GM19025 (cell line): ENCODE results near the gene PHACTR1.

Source experiments
- ATAC-seq: cut with Tn5 transposase; IDR thresholded peaks from one replicate; pipeline ENCODE4 v1.9.1; 2021; ENCODE audit warnings: mild to moderate bottlenecking, low read depth, moderate library complexity; ENCODE audit not compliant: unreplicated experiment

Gene PHACTR1

DNA sequence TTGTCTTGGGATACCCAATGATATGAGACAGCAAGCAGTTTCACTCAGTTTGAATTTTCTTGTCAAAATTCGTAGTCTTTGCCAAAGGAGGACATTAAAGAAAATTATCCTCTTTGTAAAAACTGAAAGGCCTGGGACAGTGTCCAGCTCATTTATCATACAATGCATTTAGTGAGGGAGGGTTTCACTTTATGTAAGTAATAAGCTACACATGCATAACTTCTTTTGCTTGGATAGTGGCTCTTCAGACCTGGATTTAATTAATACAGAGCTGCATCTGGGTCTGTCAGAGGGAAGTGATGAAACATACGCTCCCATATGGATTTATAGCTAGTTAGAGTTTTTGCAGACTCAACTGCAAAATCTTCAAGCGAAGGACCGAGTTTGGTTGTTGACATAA, 175.6 kb downstream of the PHACTR1 start:
- ATAC-seq, result no peak

DNA sequence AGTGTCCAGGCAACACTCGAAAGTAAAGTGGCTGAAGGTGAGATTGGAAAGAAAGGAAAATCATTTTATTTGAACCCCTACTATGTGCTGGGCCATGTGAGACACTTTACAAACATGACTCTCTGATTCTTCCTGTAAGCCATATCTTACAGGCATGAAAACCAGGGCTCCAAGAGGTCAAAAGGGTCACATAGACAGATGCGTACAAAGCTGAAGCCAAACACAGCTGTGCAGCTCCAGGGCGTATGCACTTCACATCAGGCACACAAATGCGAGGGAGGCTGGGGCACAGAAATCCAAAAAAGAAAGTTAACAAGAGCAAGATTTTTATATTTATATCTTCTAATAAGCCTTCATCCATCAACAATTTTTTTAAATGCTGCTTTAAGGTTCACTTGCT, 176.5 kb downstream of the PHACTR1 start:
- ATAC-seq, result no peak

DNA sequence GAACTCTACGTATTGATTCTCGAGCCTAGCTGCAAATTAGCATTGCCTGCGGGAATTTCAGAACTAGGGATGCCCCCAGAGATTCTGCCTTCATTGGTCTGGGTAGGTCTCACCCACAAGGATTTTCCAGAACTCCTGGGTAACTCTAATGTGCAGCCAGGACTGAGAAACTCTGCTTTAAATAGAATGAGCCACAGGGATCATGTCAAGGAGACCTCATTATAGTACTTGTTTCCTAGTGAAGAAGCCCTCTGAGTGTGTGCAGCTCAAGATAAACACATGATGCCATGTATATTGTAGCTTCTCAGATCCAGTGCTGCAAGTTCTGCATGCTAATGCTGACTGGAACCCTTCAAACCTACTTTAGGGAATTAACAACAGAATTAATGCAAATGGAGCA, 179.2 kb downstream of the PHACTR1 start:
- ATAC-seq, result no peak

DNA sequence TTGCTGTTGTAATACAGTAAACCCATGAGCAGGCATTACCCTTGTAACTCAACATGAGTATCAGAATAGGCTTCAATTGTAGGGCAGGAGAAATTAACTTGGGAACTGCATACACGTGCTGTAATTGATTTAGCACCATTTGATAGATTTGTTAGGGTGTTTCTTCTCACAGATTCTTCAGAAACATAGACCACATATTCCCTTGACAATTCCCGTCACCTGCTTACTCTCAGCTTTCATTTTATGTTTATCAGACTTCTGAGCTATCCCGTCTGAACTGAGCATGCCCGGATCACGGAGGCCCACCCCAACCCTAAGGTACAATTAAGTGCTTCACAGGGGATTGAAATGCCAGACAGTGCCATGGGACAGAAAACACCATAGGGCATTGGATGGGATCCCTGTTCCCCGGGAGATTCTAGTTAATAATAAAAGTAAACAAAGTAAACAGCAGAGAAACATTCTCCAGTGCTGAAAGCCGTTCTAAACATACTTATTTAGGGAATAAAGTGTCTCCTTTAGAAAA, 179.7 kb downstream of the PHACTR1 start:
- no peak for ATAC-seq

DNA sequence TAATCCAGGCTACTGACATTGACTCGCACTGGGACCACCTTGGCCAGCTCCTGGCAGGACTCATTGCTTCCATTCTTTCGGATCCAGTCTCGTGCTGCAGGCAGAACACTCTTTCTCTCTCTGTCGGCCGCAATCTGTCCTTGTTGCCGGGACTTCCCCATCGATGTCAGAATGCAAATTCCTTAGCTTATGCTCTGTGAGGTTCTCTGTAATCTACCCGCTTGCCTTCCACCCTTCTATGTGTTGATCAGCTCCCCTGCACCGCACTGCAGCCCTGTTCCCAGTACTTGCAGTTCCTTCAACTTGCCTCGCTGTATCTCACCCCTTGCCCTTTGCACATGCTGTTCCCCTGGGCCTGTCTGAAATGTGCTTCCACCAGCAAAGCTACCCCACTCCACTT, 182.0 kb downstream of the PHACTR1 start:
- no peak for ATAC-seq

DNA sequence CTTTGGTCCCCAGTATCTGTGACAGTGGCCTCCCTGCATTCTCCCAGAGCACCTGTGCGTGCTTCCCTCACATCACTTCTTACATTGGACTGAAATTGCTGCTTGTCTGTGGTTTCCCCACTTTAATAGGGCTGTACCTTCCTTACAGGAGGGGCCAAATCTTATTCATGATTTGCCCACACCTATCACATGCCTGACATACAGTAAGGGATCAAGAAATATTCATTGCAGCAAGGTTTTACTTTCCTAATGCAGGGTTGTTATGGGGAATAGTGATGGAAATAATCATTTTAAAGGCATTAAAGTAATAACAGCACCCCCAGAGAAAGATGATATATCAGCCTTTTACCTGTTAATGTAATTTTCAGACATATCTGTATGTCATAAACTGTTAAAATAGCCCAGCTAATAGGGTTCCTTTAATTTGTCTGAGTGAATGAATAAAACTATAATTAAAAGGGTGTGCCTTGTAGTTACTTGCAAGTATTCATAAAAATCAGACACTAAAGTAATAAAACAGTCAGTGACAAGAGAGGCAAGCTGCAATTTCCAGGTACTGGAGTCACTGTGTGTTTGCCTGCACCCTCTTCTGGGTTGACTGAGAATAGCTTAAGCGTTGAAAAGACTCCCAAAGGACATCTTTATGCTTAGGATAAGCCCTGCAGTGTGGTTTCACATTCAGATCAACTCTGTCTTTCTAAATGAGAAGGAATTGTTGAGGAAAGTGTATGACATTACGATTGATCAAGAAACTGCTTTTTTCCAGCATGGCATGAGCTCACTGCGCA, 182.7 kb downstream of the PHACTR1 start:
- ATAC-seq, result no peak

DNA sequence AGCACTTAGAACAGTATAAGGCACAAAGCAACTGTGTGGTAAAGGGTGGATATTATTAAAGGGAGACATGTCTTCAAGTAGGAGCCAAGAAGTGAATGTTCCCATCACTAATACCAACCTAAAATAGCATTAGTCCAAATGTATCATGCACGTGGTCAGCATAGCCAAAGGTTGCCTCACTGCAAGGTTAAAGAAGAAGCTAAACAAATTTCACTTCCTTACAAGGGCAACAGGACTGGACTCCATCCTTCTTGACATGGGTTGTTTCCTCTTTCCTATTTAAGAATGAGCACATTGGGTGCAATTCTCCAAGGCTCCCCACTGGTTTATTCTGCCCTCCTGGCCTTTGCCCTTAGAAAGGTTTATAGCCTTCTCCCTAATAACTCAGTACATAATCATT, 186.7 kb downstream of the PHACTR1 start:
- no peak for ATAC-seq

DNA sequence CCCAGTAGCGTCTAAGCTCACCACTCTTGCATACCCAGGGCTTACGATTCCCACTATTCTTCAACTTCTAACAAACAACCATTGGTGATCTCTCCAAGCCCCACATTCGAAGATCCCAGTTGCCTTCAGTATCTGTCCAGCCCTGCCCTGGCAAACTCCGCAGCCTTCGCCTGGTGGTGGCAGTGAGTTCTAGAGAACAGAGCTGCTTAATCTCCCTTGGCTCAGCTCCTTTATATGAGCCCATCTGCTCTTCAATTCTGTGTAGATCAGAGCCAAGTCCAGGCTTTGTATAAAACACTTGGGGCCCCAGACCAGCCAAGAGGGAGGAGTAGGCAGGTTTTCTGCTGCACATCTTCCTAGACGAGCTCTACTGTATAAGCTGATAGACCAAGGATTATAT, 193.3 kb downstream of the PHACTR1 start:
- ATAC-seq, result no peak

DNA sequence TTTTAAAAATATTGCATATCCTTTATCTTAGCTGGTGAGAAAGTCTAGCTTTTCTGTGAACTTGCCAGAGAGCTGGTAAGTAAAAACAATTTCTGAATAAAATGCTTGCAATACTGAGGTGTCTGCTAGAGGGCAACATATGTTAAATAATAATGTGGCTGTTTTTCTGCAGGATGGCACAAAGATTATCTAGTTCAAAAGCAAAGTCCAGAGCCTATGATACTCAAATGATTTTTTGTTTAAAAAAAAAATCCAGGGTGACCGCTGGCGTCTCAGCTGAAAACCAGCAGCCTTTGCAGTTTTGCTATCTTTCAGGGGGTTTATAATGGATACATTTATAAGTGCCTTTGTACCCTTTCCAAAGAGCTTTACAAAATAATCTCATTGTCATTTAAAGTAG, 194.9 kb downstream of the PHACTR1 start:
- no peak for ATAC-seq

DNA sequence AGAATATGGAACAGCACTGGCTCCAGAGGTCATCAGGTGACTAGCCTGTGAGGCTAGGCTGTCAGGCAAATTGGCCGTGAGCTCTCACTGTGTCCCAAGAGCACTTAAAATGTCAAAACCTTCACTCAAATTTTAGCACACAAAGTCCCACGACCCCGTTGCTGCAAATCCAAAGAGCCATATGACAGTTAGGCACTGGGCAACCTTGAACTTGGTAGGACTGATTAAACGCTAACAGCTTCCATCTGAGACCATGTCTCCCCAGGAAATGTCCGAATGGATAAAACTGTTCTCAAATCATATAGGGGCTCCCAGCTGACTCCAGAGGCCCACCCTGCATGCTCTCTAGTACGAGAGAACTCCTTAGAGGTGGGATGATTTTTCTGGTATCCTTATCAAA, 196.6 kb downstream of the PHACTR1 start:
- no peak for ATAC-seq

DNA sequence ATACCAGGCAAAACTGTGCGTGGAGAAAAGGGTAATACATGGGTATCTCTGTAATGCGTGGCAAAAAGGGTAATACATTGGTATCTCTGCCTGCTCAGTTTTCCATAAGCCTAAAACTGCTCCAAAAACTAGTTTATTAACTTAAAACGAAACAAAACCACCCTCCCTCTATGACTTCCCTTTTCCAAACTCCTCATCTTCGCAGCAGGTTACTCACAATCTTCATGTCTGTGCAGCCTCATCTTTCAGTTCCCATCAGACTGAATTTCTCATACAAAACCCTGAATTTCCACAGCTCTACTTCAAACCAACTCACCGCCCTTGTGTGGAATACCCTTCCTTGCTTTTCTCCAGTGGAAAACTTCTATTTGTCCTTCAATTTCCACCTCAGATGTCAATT, 199.4 kb downstream of the PHACTR1 start:
- no peak for ATAC-seq

DNA sequence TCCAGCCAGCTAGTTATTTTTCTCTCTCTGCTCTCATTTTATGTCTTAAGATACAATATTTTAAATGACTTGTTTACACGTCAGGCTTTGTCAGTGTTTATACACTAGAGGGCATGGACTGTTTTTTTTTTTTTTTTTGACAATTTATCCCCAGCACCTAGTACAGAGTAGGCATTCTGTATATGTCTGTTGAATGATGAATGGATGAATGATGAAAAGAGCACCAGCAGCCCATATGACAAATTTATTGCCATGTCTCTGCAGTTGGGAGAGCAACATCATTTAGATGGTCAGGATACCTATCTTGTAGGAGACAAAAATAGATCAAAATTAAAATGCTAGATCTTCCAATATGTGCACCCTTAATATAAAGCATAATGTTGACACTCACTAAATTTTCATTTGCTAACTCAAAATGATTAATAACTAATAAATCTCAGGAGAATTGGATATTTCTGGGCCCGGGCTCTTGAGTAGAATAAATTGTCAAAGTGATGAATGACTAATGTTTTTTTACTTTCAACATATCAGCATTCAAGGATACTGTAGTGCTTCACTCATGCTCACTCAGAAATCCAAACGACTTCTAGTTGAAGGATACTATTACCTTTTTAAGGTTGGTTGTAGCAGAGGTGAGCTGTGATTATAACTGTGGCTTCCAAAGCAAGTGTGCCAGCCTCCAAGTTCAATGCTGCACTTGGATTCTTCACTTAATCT, 200.0 kb downstream of the PHACTR1 start:
- ATAC-seq, result no peak

DNA sequence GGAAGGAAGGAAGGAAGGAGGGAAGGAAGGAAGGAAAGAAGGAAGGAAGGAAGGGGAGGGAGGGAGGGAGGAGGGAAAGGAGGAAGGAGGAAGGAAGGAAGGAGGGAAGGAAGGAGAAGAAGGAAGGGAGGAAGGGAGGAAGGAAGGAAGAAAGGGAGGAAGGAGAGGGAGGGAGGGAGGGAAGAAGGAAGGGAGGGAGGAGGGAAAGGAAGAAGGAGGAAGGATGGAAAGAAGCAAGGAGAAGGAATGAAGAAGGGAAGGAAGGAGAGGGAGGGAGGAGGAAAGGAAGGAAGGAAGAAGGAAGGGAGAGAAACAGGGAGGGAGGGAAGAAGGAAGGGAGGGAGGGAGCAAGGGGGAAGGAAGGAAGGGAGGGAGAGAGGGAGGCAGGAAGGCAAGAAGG, 204.9 kb downstream of the PHACTR1 start:
- ATAC-seq, result no peak

DNA sequence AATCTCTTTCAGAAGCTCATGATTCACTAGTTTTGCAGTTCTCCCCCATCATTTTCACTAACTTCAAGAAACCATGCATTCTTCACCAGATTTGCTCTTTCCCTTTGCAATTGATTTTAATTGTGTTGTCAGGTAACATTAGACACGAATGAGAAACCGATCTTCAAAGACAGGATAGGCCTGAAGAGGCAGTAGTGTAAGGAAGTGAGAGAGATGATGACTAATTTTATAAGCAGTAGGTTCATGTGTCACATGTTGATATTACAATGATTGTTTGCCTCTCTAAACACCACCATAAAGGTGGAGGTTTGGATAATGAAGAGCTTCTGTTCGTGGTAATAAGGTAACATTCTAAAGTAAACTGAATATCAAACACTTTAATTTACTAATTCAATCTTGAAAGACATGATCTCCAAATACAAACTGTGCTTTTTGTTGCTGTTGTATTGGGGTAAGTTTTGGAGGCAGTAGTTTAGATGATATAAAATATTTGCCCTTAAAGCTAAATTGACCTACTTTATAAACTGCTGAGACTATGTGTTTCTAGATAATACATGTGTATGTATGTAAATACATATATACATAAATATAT, 207.2 kb downstream of the PHACTR1 start:
- no peak for ATAC-seq

DNA sequence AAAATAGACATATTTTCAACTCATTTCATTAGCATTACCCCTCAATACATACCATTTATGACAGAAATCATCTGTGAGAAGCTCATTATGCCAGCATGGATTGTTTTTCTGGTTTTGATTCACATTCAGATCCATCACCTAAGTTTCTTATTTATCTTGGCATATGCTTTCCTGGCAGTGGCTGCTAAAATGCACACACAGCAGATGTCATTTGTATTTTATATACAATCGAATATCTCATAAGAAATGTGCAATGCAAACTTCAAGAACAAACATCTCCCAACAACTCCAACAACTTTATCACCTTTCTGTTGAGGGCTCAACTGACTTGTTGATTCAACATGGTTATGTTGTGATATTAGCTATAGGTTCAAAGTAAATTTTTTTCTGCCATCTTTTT, 208.3 kb downstream of the PHACTR1 start:
- no peak for ATAC-seq

DNA sequence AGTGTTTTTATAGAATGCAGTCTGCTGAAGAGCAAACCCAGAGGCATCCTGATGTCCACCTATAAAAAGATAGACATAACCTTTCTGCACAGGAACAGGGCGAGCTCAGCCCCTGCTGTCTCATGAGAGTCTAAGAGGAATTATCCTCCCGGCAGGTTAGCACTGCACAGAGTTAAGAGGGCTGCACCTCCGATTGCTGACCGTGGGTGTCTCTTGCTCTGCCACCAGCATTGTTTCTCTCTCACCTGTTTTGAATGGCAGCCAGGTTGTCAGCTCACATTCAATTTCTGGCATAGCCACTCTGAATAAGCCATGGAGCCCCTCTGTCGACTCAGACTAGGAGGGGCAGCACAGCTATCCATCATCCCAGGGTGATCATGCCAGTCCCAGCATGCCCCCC, 211.2 kb downstream of the PHACTR1 start:
- ATAC-seq, result no peak

DNA sequence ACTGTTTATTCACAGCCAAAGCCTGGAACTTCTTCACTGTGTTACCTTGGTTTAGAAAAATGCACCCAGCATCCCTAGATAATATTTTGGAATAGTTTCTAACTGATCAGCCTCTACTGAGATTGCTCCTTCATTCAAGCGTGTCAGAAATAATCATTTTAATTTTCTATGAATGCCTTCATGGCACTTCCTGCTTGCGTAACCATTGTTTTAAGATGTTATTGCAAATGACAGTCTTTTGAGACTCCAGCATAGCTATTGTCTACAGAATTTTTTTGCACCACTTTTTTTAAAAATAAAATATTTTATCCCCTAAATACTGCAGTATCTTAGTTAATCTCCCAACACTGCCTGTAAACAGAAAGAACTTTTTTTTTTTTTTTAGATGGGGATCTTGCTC, 213.1 kb downstream of the PHACTR1 start:
- ATAC-seq, result no peak

DNA sequence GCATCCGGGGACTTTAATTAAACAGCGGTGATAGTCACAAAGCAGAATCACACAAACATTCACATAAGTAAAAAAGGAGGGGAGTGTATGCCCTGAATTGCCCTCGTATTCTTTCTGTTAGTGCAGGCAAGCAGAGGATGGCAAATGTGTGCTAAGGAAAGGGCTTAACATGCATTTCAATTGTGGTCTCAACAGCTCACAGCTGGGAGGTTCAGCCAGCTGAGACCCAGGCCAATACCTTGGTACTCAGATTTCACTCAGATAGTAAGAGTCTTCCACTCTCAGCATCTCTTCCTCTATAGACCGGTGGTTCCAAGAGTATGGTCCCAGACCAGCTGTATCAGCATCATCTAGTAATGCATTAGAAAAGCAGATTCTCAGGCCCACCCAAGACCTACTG, 215.1 kb downstream of the PHACTR1 start:
- ATAC-seq, result no peak

DNA sequence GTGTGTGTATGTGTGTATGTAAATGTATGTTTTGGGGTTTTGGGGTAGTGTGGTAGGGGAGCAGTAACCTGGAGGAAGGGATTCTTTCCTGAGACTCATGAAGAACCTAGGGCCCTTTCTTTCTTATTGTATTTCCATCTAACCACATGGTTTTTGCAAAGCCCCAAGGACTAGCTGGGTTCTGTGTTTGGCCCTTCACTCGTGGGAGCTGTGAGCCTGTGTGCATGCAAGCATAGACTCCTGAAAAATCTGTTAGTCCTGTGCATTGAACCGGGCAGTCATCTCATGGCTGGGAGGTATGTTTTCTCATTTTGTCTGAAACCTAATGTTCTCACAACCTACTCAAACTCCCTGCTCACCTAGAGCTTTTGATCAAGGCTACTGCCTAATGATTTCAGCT, 219.1 kb downstream of the PHACTR1 start:
- ATAC-seq, result no peak

DNA sequence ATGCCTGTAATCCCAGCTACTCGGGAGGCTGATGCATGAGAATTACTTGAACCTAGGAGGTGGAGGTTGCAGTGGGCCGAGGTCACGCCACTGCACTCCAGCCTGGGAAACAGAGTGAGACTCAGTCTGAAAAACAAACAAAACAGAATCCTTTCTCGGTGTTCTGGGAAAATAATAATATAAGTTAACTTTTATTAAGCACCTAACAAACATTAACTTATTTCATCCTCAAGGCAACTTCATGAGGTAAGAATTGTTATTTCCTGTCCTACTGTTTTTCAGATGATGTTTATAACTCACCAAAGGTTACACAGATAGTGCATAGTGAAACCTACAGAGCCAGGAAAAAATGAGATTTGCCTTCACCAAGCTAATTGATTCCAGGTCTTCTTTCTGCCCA, 221.4 kb downstream of the PHACTR1 start:
- ATAC-seq, result no peak

DNA sequence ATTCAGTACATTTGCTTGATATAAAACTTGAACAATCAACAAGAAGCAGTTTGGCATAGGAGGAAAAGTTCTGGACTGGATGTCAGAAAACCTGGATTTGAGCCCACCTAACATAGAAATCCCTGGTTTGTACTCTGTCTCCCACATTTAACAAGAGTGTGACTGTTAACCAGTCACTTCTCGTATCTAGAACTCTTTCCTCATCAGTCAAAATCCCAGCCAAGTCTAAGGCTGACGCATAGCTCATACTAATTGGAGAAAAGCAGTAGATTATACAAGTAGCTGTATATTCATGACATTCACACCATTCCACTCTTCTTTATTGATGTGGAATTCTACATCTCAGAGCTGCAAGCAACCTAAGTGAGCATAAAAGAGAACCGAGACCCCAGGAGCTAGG, 222.7 kb downstream of the PHACTR1 start:
- no peak for ATAC-seq

DNA sequence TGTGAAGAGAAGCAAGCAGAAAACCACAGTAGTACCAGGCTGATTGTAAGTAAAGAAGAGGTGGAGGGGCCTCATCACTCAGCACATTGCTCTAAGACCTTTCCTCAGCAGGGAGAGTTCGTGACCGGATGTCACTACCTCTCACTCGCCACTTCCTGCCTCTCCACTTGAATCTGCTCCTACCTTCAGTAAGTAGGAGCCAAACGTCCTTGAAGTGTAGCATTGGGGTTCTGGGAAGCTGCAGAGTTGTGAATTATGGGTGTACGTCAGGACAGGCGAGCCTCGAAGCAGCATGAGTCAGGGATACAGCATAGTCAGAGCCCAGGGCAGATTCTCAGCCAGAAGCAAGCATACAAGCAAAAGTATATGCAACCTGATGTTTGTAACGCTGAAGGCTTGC, 224.9 kb downstream of the PHACTR1 start:
- no peak for ATAC-seq
